HEK293 (cell line): Measurements from ENCODE around the gene PDE4D.

ENCODE experiments used
- CTCF ChIA-PET: fragments of 350-600 bp; formaldehyde crosslinking; extraction: SDS; loops from one replicate; lab custom pipeline; 2021; ENCODE audit warnings: antibody characterized with exemption; lab: Yijun Ruan, JAX
- POLR2A ChIA-PET: fragments of 300-600 bp; formaldehyde crosslinking; extraction: SDS; loops from one replicate; lab custom pipeline; 2020; ENCODE audit warnings: antibody characterized with exemption, inconsistent platforms; lab: Yijun Ruan, JAX
- H3K27ac ChIP-seq: fragments of 200-500 bp; sonication (Bioruptor generic); 2 replicates; pipeline ENCODE4 v1.5.1; 2014; ENCODE audit warnings: low read depth, low read length, control low read depth, inconsistent platforms; ENCODE audit errors: extremely low read depth
- H3K36me3 ChIP-seq, 2 experiments: fragments of 200-500 bp in 1 of 2; sonication (Bioruptor generic) in 1 of 2; 1 replicate in 1 of 2; 2 replicates in 1 of 2; pipeline ENCODE4 v1.5.1; 2014 to 2017; ENCODE audit warnings: inconsistent platforms in 2 of 2, low read length in 2 of 2; ENCODE audit not compliant: control insufficient read depth in 2 of 2, insufficient read depth in 1 of 2
- H3K4me1 ChIP-seq: fragments of 200-500 bp; sonication (Bioruptor generic); 2 replicates; pipeline ENCODE4 v1.5.1; 2014; ENCODE audit warnings: mild to moderate bottlenecking, low read length, inconsistent platforms; ENCODE audit not compliant: control insufficient read depth, insufficient read depth
- H3K4me3 ChIP-seq: 2 replicates; pipeline ENCODE4 v1.5.1; 2011; ENCODE audit warnings: low read depth, mild to moderate bottlenecking, control low read depth, low read length, moderate library complexity
- H3K9me3 ChIP-seq: fragments of 200-500 bp; sonication (Bioruptor generic); 2 replicates; pipeline ENCODE4 v1.5.1; 2014; ENCODE audit warnings: low read depth, low read length, inconsistent platforms; ENCODE audit not compliant: control insufficient read depth, insufficient read depth
- FEZF1 ChIP-seq: fragments of 450-650 bp; formaldehyde crosslinking; IDR thresholded peaks from 2 replicates; pipeline ENCODE4 v1.5.1; 2016; ENCODE audit warnings: missing biosample characterization, missing genetic modification characterization
- HOXC10 ChIP-seq: sonication (generic); formaldehyde crosslinking; IDR thresholded peaks from 2 replicates; pipeline ENCODE4 v1.8.1; 2023; ENCODE audit warnings: mild to moderate bottlenecking, missing genetic modification reagents
- PRDM2 ChIP-seq: fragments of 450-650 bp; formaldehyde crosslinking; IDR thresholded peaks from 2 replicates; pipeline ENCODE4 v1.5.1; 2016; ENCODE audit warnings: missing biosample characterization, missing genetic modification characterization, borderline replicate concordance
- PRDM6 ChIP-seq: fragments of 450-650 bp; formaldehyde crosslinking; IDR thresholded peaks from 2 replicates; pipeline ENCODE4 v1.5.1; 2017; ENCODE audit warnings: missing biosample characterization, missing genetic modification characterization
- SP3 ChIP-seq: fragments of 450-650 bp; formaldehyde crosslinking; IDR thresholded peaks from 2 replicates; pipeline ENCODE4 v1.5.1; 2016; ENCODE audit warnings: missing biosample characterization, missing genetic modification characterization
- SP7 ChIP-seq: fragments of 450-650 bp; formaldehyde crosslinking; IDR thresholded peaks from 2 replicates; pipeline ENCODE4 v1.5.1; 2016; ENCODE audit warnings: missing biosample characterization, missing genetic modification characterization
- ZBTB17 ChIP-seq: fragments of 450-650 bp; formaldehyde crosslinking; IDR thresholded peaks from 2 replicates; pipeline ENCODE4 v1.5.1; 2016; ENCODE audit warnings: missing biosample characterization, missing genetic modification characterization
- ZBTB44 ChIP-seq: fragments of 450-650 bp; IDR thresholded peaks from 2 replicates; pipeline ENCODE4 v1.5.1; 2018; ENCODE audit warnings: missing biosample characterization, mild to moderate bottlenecking, missing genetic modification characterization
- ZEB2 ChIP-seq: fragments of 450-650 bp; formaldehyde crosslinking; IDR thresholded peaks from 2 replicates; pipeline ENCODE4 v1.5.1; 2016; ENCODE audit warnings: missing biosample characterization, missing genetic modification characterization
- ZFP41 ChIP-seq: fragments of 450-650 bp; formaldehyde crosslinking; IDR thresholded peaks from 2 replicates; pipeline ENCODE4 v1.5.1; 2016; ENCODE audit warnings: missing biosample characterization, missing genetic modification characterization, borderline replicate concordance
- ZNF10 ChIP-seq: fragments of 450-650 bp; formaldehyde crosslinking; IDR thresholded peaks from 2 replicates; pipeline ENCODE4 v1.5.1; 2017; ENCODE audit warnings: missing biosample characterization, missing genetic modification characterization
- ZNF112 ChIP-seq: fragments of 450-650 bp; formaldehyde crosslinking; IDR thresholded peaks from 2 replicates; pipeline ENCODE4 v1.5.0; 2017; ENCODE audit warnings: missing biosample characterization, missing genetic modification characterization
- ZNF18 ChIP-seq: fragments of 450-650 bp; formaldehyde crosslinking; IDR thresholded peaks from 2 replicates; pipeline ENCODE4 v1.5.1; 2016; ENCODE audit warnings: missing biosample characterization, missing genetic modification characterization
- ZNF23 ChIP-seq: fragments of 450-650 bp; formaldehyde crosslinking; IDR thresholded peaks from 2 replicates; pipeline ENCODE4 v1.5.1; 2016; ENCODE audit warnings: missing biosample characterization, missing genetic modification characterization, borderline replicate concordance
- ZNF324 ChIP-seq: fragments of 450-650 bp; formaldehyde crosslinking; IDR thresholded peaks from 2 replicates; pipeline ENCODE4 v1.5.1; 2016; ENCODE audit warnings: missing biosample characterization, missing genetic modification characterization
- ZNF341 ChIP-seq: fragments of 450-650 bp; formaldehyde crosslinking; IDR thresholded peaks from 2 replicates; pipeline ENCODE4; 2016; ENCODE audit warnings: low read depth, missing biosample characterization, missing genetic modification characterization
- ZNF394 ChIP-seq: fragments of 450-650 bp; formaldehyde crosslinking; IDR thresholded peaks from 2 replicates; pipeline ENCODE4 v1.5.1; 2016; ENCODE audit warnings: missing biosample characterization, missing genetic modification characterization, mild to moderate bottlenecking, moderate library complexity, borderline replicate concordance
- ZNF473 ChIP-seq: fragments of 450-650 bp; formaldehyde crosslinking; IDR thresholded peaks from 2 replicates; pipeline ENCODE4 v1.5.1; 2017; ENCODE audit warnings: missing biosample characterization, missing genetic modification characterization
- ZNF548 ChIP-seq: fragments of 450-650 bp; formaldehyde crosslinking; IDR thresholded peaks from 2 replicates; pipeline ENCODE4 v1.5.1; 2016; ENCODE audit warnings: missing biosample characterization, missing genetic modification characterization
- ZNF561 ChIP-seq: fragments of 450-650 bp; IDR thresholded peaks from 2 replicates; pipeline ENCODE4 v1.5.1; 2018; ENCODE audit warnings: missing biosample characterization, missing genetic modification characterization, borderline replicate concordance
- ZNF704 ChIP-seq: fragments of 450-650 bp; formaldehyde crosslinking; IDR thresholded peaks from 2 replicates; pipeline ENCODE4 v1.5.1; 2016; ENCODE audit warnings: missing biosample characterization, missing genetic modification characterization
- ZNF791 ChIP-seq: fragments of 450-650 bp; formaldehyde crosslinking; IDR thresholded peaks from 2 replicates; pipeline ENCODE4 v1.5.1; 2016; ENCODE audit warnings: missing biosample characterization, missing genetic modification characterization
- ZNF830 ChIP-seq: fragments of 450-650 bp; IDR thresholded peaks from 2 replicates; pipeline ENCODE4 v1.5.0; 2018; ENCODE audit warnings: missing biosample characterization, missing genetic modification characterization, low read depth, mild to moderate bottlenecking, moderate library complexity
- ZSCAN16 ChIP-seq: fragments of 450-650 bp; formaldehyde crosslinking; IDR thresholded peaks from 2 replicates; pipeline ENCODE4 v1.5.1; 2016; ENCODE audit warnings: missing biosample characterization, missing genetic modification characterization

Gene PDE4D

GRCh38 chr5:59354811-59355210 is 538.7 kb downstream of the PDE4D start (continued):
- TF ChIP-seq PRDM2 (tag by site-specific recombination) = no peak
- no peak for TF ChIP-seq SP7 (tag by site-specific recombination)

- Histone ChIP-seq H3K4me3 (no peak overlapping the region), H3K27ac (no peak overlapping the region), H3K36me3 (no peaks in the 10 kb centered on the region), H3K9me3 (no peaks in the 10 kb centered on the region), H3K4me1 (peaks cover 30% of the 10 kb centered on the region)
- ChIA-PET POLR2A (no interaction called here), CTCF (interaction anchor here (0.6 to 1.1 kb wide), 3 partner anchors 13 to 180 kb away, joined by 3 to 4 read pairs (median 3); no protein-coding TSS in a partner anchor)
- no peak for TF ChIP-seq ZNF10 (tag by site-specific recombination)
- TF ChIP-seq FEZF1 = peak; percentile 6; the same call in 1 of the 2 replicates
- no peak for TF ChIP-seq ZNF23
- no peak for TF ChIP-seq ZSCAN16 (tag by site-specific recombination)
- no peak for TF ChIP-seq ZNF473 (tag by site-specific recombination)
- peak; percentile 23; the same call in 1 of the 2 replicates for TF ChIP-seq ZNF18 (tag by site-specific recombination)
- no peak for TF ChIP-seq ZNF791 (tag by site-specific recombination)
- no peak for TF ChIP-seq ZNF394 (tag by site-specific recombination)
- no peak for TF ChIP-seq ZNF341 (tag by site-specific recombination)
- no peak for TF ChIP-seq ZNF830
- no peak for TF ChIP-seq ZFP41 (tag by site-specific recombination)
- TF ChIP-seq ZBTB17 (tag by site-specific recombination) = no peak
- TF ChIP-seq HOXC10 (CRISPR knock-in tag) = no peak
- no peak for TF ChIP-seq ZNF112
- TF ChIP-seq SP7 (tag by site-specific recombination) = peak; percentile 88
- peak; percentile 88 for TF ChIP-seq PRDM6 (tag by site-specific recombination)
- TF ChIP-seq ZNF561 (tag by site-specific recombination) = no peak
- 0 out of 2 replicates have a peak, but pooled peaks have one; percentile 14 for TF ChIP-seq SP3 (tag by site-specific recombination)
- peak; percentile 45; the same call in 1 of the 2 replicates for TF ChIP-seq ZBTB44 (tag by site-specific recombination)
- no peak for TF ChIP-seq ZNF704
- TF ChIP-seq ZNF548 (tag by site-specific recombination) = no peak
- no peak for TF ChIP-seq ZEB2 (tag by site-specific recombination)
- TF ChIP-seq ZNF324 (tag by site-specific recombination) = no peak
Measured at GRCh38 chr5:59354274-59354673, 539.3 kb downstream of the PDE4D start.
